Renal pelvis (tissue), 4 donors: ENCODE results near the gene RNF150. TPM values are rescaled to one million over a fixed set of nuclear protein-coding genes. Genes with fewer than 3 reads are reported as not detected.

Experiments
- DNase-seq: peaks from one replicate; pipeline ENCODE4 v3.0.0-alpha.2; 2013
- polyA plus RNA-seq, 3 donors: library from polyadenylated mRNA; unstranded; fragments of 120-200 nt; gene quantifications; one replicate each; pipeline ENCODE4 v1.2.1, GENCODE V29; 2013; ENCODE audit not compliant: insufficient read length in 3 of 3

The RNF150 gene
- polyA plus RNA-seq, 3 donors, result 25.6 to 26.8 (median 25.9) TPM

- DNase-seq, result no peak
Measured at GRCh38 chr4:140867356-140867755, 265.9 kb downstream of the RNF150 start.

- no peak for DNase-seq
Measured at GRCh38 chr4:140866492-140867005, 266.7 kb downstream of the RNF150 start.

GRCh38 chr4:140865253-140866217 lies 267.7 kb downstream of the RNF150 start:
- no peak for DNase-seq

GRCh38 chr4:140863197-140863596 lies 270.1 kb downstream of the RNF150 start:
- DNase-seq, result no peak

GRCh38 chr4:140862177-140862442 lies 271.2 kb downstream of the RNF150 start:
- no peak for DNase-seq

- peak; percentile 90 for DNase-seq
Measured at GRCh38 chr4:140861359-140862176, 271.7 kb downstream of the RNF150 start.

GRCh38 chr4:140858897-140859296 lies 274.4 kb downstream of the RNF150 start:
- no peak for DNase-seq

- no peak for DNase-seq
Measured at GRCh38 chr4:140857111-140857510, 276.2 kb downstream of the RNF150 start.

GRCh38 chr4:140856621-140857062 lies 276.6 kb downstream of the RNF150 start:
- peak; percentile 58 for DNase-seq

- no peak for DNase-seq
Measured at GRCh38 chr4:140854168-140854567, 279.1 kb downstream of the RNF150 start.

- DNase-seq, result no peak
Measured at GRCh38 chr4:140851804-140852203, 281.5 kb downstream of the RNF150 start.

- DNase-seq, result peak; percentile 80
Measured at GRCh38 chr4:140851032-140851636, 282.1 kb downstream of the RNF150 start.

GRCh38 chr4:140849526-140849925 lies 283.7 kb downstream of the RNF150 start:
- no peak for DNase-seq

- no peak for DNase-seq
Measured at GRCh38 chr4:140846736-140847135, 286.5 kb downstream of the RNF150 start.

- no peak for DNase-seq
Measured at GRCh38 chr4:140844061-140844460, 289.2 kb downstream of the RNF150 start.

GRCh38 chr4:140841186-140841585 lies 292.1 kb downstream of the RNF150 start:
- no peak for DNase-seq

GRCh38 chr4:140839888-140840790 lies 293.1 kb downstream of the RNF150 start:
- DNase-seq, result no peak

GRCh38 chr4:140839406-140839805 lies 293.9 kb downstream of the RNF150 start:
- no peak for DNase-seq

- DNase-seq, result no peak
Measured at GRCh38 chr4:140837736-140838135, 295.5 kb downstream of the RNF150 start.

- no peak for DNase-seq
Measured at GRCh38 chr4:140834839-140835495, 298.3 kb downstream of the RNF150 start.

GRCh38 chr4:140833280-140833679 lies 300.0 kb downstream of the RNF150 start:
- DNase-seq, result no peak
